GM10266 (cell line): ENCODE data around the gene RARG.

Experiments
- DNase-seq: peaks from one replicate; pipeline ENCODE4 v3.0.0; 2012; ENCODE audit errors: extremely low spot score
- CTCF ChIP-seq: IDR thresholded peaks from 2 replicates; pipeline ENCODE4 v1.5.1; 2012; ENCODE audit warnings: mild to moderate bottlenecking, low read depth; ENCODE audit not compliant: control insufficient read depth, insufficient read depth; ENCODE audit errors: missing control alignments

RARG gene

DNA sequence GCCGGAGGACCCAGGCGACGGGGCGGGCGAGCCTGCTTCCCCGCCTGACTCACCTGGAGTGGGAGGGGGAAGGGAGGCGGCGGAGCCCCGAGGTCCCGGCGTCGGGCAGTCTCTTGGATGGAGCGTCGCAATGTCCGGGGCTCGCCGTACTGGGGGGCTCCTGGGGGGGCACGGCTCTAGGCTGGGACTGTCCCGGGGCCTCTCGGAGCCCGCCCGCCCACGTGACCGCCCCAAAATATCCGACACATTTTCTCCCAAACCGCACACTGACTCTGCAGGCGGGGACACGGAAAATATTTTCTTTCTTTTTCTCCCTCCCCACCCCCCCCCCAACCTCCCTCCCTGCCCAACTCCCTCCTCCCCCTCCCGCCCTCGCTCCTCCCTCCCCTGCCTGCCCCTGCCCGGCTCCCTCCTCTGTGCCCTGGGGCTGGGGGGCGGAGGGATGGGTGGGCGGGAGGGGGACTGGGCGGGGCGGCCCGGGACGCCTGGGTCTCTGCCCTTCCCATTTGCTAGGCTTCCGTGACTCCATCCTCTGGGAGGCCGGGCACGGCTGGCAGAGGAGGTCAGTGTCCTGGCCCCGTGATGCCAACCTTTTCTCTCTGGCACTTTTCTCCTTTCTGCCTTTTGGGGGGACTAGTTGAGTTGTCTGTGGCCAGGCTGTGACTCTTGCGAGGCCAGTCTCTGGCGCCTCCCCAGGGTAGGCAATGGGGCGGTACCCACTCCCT is at the start of gene RARG:
Gene RARG (minus strand): TSS at position 289 of the 725 bp plus-strand sequence. CDS start 4,664 bp downstream, outside the sequence.
- peak; percentile 62 for DNase-seq
- no peak for TF ChIP-seq CTCF

- no peak for DNase-seq
- TF ChIP-seq CTCF, result no peak
Measured at GRCh38 chr12:53279888-53280498, 48.0 kb upstream of the RARG start.

DNA sequence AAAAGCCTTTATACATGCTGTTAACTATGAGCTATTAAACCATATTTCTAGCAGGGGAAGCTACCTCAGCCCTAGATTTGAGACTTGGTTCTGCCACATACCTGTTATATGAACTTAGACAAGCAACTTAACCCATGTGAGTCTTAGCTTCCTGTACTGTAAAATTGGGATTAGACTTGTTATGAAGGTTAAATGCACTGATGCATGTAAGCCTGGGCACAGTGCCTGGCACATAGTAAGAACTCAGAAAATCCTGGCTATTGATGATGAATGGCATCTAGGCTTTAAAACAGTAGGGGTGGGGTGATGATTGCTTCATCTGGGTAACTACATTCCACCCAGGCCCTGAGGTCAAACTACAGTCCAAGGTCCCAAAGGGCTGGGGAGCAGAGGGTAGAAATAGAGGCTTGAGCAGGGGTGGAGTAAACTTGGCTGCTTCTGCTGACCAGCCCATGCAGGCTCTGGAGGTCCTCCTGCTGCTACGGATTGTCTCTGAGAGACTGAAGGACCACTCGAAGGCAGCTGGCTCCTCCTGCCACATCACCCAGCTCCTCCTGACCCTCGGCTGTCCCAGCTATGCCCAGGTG is 47.4 kb upstream of the RARG start:
- no peak for DNase-seq
- no peak for TF ChIP-seq CTCF

- TF ChIP-seq CTCF, result no peak
- no peak for DNase-seq
Measured at GRCh38 chr12:53277981-53278380, 46.0 kb upstream of the RARG start.

DNA sequence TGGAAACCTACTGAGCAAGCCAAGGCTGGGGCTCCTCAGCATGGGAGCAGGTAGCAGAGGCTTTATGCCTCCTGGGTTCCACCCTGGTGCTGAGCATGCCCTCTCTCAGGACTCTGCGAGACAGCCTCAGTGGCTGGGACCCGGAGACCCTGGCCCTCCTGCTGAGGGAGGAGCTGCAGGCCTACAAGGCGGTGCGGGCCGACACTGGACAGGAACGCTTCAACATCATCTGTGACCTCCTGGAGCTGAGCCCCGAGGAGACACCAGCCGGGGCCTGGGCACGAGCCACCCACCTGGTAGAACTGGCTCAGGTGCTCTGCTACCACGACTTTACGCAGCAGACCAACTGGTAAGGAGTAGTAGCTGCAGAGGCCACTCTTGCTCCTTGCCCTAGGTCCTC is 44.5 kb upstream of the RARG start:
- DNase-seq, result no peak
- no peak for TF ChIP-seq CTCF

DNA sequence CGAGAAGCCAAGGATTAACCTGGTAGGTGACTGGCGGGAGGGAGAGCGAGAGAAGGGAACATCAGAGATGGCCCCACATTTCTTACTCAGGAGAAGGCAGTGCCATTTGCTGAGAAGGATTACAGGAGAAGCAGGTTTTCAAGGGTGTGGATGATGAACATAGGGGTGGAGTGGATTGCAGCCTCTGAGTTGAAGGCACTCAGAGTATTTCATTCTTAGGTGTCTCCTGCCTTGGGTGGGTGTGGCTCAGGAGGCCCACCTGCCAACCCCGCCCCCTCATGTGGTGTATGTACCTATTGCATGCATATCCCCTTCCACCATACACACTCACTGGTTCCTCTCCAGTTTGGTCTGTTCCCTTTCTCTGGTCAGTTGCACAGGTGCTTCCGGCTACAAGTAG is 42.4 kb upstream of the RARG start:
- DNase-seq, result no peak
- TF ChIP-seq CTCF, result no peak
